Endometrium (tissue), 2 donors: ENCODE measurements around the gene THSD4.

Source experiments
- FAIRE-seq: peaks from 2 replicates; lab custom pipeline; 2012; peaks lifted over from hg19 to GRCh38; lab: Jason Lieb, UNC
- donor health status: control.
- donor health status: control.

The THSD4 gene

DNA sequence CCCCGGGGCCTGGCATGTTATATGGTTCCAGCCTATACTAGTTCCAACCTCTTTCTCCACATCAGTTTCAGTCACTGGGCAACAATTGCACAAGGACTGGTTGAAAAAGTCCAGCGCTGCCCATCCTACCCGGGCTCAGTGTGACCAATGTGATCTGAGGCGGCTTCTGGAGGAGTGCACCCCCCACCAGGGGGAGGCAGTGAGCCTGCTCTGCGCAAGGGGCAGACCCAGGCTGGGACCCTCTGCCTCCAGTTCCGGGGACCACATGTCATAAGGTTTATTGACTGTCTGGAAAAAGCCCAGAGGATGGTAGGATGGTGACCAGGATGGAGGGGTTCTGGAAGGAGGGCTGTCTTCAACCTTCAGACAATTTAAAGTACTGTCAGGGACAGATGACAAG, 669.4 kb downstream of the THSD4 start:
- FAIRE-seq = no peak

DNA sequence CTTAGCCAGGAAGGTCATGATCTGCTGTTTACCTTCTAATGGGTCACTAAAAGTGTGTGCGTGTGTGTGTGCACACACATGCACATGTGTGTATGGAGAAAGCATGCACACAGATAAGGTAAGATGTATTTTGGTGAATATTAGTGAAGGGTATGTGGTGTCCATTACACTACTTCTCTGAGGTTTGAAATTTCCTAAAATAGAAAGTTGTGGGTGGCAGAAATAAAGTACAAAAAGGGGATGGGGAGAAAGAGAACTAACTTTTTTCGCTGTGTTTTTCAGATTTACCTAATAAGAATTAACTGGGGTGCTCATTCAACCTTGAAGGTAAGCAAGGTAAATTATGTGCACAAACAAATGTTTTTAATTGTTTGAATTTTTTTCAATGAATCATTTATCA, 670.7 kb downstream of the THSD4 start:
- FAIRE-seq = no peak

DNA sequence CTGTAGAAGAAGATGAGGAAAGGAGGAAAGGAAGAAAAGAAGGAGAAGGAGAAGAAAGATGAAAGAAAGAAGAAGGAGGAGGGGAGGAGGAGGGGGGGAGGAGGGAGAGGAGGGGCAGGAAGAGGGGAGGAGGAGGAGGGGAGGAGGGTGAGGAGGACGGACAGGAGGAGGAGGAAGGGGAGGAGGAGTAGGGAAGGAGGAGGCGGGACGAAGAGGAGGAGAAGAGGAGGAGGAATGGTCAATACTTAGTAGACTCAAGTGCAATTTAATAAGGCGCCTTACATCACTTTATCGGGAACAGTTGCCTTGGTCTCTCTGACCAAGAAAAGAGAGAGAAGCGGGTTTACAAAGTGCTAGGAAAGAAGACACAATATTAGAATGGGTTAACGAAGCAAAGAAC, 671.4 kb downstream of the THSD4 start:
- no peak for FAIRE-seq

DNA sequence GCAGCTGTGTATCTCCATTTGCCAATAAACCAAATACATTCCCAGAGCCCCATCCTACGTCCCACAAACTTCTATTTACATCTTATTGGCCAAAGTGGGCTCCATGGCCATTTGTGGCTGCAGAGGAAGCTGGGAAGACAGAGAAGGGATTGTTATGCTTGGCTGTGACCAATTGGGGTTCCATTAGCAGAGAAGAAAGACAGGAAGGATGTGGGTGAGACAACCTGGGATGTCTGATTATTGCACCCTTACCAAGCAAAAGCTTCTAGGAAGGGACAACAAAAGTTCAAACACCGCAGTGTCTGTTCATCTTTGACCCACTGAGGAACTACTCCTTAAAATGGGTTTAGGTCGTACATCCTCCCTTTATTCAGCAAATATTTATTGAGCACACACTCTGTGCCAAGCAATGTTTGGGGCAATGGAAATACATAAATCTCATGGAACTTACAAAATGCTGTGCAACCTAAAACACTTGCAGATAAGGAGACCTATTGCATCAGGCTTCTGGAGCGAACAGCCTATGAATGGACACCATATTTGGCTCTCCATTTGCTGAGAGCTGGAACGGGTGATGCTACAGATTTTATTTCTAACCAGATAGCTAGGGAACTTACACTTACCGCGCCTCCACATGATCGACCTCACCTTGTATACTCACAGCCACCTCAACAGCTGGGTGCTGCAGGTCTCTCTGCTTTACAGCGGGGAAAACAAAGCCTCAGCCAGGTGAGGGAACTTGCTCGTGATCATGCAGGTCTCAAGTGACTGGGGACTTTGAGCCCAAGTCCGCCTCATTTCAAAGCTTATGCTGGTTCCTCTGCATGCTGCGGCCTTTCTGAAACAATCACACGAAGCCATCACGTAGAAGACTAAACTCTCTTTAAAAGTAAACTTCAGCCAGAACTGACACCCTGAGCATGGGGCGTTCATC, 673.6 kb downstream of the THSD4 start:
- no peak for FAIRE-seq

DNA sequence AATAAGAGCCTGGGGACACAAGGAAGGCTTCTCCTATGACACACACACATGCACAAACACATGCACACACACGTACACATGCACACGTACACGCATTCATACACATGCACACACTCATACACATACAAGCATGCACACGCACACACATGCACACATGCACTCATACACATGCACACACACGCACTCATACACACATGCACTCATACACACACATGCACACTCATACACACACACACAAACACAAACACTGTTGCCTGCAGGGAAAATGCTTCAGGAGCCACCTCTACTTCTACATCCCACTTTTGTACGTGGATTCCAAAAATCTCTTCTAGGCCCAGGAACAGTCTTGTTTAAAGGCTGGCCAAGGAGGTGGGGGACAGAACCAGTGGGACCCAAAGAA, 674.3 kb downstream of the THSD4 start:
- no peak for FAIRE-seq

DNA sequence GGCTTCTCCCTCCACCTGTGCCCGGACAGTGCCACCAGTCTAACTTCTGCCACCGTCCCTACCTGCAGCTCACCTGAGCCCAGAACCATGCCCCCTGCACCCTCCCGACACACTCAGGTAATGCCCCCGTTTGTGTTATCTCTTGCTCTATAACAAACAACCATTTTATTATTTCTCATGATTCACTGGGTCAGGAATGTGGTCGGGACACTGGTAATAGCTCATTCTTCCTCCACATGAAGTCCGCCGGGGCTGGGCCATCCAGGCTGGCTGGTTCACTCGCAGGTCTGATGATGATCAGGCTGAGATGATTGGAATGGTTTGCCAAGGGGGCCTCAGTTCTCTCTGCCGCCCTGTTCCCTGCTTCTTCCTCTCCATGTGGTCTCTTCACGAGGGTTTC, 674.8 kb downstream of the THSD4 start:
- no peak for FAIRE-seq

DNA sequence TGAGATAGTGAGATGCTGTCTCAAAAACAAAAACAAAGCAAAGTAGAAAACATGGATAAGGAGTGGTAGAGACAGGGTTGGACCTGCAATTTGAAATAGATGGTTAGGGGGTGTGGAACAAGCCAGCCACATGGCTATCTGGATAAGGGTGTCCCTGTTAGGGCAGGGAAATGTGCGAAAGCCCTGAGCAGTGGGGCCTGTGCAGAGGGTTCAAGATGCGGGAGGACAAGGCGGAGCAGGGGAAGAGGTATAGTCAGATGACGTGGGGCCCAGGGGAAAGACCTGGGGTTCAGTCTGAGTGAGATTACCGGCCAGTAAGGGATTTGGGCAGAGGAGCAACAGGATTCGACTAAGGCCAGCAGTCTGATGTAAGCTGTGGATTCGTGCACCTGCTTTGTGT, 676.7 kb downstream of the THSD4 start:
- FAIRE-seq = no peak

DNA sequence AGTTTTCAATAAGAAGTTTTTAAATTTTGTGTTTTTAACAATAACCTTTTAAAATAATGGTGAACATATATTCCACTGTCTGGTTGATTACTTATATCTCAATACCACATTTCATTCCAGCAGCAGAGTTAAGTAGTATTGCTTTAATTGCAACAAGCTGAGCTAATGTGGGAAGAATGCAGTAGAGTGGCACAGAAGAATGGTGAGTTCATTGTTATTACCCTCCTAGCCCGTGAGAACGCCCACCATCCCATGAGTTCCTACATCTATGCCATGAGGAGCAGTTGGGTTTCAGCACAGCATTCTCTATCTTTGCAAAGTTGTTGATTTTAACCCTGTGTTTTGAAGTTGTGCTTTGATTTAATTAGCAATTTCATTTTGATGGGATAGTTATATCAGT, 677.2 kb downstream of the THSD4 start:
- no peak for FAIRE-seq

DNA sequence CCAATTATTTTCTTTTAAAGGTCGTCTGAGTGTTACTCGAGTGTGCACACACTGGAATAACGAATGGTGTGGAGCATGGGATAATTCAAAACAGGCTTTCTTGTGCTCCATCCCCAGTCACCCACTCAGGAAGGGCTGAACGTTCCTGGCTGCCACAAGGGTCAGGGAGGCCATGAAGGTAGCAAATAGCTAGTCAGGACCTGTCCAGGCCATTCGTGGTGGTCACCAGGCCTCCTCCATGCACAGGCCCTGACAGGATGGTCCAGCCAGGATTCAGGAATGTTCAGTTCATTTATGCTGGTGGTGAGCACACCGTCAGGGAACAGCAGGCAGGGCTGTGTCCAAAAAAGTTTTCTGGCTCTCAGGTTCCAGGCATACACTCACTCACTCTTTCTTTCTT, 683.4 kb downstream of the THSD4 start:
- FAIRE-seq = no peak

DNA sequence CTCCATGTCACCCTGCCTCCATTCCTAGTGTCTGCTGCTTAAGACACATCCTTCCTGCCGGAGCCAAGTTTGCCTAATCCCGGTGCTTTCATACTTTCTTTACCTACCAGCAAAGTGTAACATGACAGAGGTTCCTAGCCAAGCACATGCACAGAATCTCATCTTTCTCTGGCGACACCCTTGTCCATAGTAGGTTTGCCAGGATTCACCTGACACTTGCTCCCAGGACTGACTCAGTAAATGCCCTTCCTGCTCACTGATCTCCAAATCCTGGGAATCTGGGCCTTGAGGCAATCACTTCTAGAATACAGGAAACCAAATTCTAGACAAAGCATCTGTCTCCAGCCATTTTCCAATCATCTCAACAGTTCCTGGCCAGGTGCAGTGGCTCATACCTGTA, 684.9 kb downstream of the THSD4 start:
- no peak for FAIRE-seq

DNA sequence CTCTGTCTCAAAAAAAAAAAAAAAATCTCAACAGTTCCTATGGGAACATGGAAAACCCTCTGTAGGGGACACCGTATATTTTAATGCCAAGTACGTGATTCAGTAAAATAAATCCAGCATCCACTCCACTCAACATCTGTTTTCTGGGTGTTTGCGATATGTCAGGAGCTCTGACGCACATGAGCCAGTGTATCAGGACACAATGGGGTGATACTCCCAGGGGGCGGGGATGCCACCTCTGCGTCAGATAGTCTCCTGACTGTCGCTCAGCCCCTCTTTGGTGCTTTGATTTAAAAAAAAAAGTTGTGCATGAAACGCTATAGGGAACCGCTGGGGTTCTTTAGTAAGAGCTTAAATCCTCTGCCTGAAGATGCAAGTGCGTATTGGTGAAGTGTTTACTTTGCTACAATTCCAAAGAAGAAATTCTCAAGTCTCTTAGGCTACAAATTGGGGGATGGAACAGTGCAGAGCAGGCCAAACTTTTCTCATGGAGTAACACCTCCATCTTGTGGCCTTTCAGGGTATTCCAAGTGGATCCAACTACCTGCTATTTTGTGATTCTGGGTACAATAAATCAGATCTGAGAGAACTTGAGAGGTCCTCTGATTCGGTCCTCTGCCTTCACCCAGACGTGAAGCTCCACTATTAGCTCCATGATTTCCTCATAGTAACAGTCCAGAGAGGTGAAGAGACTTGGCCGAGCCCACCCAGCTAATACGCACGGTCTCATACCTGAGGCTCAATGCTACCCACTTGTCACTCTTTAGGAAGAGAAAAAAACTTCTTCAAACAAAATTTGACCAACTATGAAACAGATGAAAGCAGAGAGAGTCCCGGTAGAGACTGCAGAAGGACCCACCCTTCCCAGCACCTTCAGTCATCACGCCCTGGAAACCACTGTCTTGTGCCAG, 685.8 kb downstream of the THSD4 start:
- peak; percentile 90 for FAIRE-seq

DNA sequence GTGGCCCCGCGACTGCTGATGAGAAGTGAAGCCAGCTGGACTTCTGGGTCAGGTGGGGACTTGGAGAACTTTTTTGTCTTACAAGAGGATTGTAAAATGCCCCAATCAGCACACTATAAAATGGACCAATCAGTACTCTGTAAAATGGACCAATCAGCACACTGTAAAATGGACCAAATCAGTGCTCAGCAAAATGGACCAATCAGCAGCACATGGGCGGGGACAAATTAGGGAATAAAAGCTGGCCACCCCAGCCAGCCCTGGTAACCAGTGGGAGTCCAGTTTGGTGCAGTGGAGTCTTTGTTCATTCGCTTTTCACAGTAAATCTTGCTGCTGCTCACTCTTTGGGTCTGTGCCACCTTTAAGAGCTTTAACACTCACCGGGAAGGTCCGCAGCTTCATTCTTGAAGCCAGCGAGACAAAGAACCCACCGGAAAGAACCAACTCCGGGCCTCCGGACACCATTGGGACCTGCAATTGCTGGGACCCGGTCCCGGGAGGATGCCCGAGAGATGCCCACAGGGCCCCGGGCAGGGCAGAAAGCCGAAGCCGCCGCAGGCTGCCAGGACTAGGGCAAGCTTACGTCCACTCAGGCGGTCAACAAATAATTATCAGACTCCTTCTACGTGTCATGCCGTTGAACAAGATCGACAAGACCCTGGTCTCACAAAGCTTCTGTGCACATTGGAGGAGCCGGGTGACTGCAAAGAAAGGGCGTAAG, 686.8 kb downstream of the THSD4 start:
- no peak for FAIRE-seq

DNA sequence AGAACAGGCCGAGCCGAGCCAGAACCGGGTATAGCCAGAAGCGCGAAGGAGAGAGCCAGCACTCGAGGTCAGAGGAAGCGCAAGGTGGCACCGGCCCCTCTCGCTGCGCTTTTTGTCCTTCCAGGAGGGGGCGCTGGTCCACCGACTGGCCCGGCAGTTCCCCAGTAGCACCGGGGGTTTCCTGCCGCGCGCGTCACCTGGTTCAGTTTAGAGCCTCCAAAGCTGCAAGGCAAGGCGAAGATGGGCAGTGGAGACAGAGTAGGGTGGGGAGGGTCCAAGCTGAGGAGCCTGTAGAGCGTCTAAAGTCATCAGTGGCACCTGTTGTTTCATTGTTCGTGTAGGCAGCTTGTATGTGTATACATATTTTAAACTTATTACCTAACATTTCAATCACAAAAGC, 687.5 kb downstream of the THSD4 start:
- FAIRE-seq = no peak

DNA sequence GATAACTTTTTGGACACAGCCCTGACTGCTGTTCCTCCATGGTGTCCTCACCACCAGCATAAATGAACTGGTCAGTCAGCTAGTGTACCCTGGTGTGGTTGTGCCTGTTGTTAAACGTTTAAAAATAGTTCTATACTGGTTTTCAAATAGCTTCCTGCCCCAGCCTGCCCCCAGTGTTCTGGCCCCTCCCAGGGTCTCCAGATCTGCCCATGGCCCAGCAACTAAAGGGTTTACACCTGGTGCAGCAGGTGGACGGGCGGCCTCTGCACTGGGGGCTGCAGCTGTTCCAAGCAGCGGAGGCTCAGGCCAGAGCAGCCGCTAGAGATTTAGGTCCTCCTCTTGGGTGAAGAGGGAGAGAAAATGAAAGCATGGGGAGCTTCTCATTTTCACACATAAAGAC, 689.0 kb downstream of the THSD4 start:
- FAIRE-seq = no peak

DNA sequence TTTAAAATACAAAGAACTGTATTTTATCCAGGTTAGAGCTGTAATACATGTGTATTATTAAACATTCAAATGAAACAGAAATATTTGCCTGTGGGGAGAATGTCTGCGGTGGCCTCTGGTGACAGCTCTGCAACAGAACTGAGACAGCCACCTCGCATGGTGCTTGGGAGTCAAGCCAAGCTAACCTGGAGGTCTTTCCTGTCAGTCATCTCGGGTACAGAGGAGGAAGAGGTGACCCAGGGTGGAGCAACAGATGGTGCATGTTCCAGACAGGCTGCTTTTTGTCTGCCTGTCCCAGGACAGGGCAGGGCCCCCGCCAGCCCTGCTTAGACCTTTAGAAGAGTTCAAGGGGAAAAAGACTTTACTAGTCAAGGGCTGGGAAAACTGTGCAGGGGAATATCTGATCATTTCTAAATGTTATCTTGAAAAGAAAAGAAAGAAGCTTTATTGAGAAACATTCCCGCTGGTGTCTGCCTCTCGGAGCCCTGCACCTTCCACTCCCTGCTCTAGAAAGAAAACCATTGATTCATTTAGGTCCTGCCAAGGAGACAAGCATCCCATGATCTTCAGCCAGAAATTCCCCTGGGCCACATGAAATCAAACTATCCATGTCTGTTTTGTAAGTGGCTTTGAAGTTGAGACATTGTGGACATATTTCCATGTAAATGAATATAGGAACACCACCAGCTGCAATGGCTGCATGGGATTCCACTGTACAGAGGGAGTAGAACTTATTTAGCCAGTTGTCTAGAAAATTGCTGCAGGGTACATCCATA, 689.6 kb downstream of the THSD4 start:
- FAIRE-seq = no peak

DNA sequence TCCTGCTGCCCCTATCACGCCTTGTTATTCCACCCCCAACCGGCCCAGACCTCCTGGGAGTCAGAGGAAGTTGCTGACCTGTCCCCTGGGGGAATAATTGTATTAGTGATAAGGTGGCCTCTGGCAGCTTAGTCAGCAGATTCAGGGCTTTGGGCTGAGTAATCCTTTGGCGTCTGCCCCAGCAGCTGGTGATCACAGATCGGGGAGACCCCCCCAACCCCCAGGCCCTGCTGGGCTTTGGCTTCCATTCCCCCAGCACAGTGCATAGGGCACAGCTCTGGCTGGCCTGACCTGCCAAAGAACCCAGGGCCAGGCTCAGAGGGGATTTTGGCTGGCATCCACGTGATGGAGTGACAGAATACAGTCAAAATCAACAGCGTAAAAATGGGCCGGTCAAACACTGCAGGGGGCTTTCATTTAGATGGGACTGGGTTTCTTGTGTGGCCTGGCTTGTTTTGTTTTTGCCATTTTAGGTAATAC, 691.2 kb downstream of the THSD4 start:
- no peak for FAIRE-seq

DNA sequence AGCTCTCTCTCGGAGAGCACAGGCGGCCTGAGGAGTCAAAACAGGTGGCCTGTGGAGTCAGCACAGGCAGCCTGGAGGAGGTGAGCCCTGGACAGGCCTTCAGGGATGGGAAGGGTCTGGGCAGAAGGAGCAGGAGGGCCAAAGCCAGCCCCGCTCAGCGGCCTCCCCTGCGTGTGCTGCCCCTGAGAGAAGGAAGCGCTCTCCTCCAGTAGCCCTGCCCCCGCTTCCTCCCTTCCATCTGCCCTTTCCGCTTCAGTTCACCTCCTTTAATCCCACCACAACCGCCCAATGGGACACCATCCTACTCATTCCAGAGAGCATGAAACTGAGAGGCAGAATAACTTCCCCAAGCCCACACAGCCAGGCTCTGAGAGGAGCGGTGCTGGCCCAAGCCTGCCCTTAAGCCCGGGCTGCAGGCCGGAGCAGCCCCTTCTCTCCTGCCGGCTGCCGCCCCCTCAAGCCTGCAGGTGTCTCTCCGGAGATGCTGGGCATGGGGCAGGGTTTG, 691.9 kb downstream of the THSD4 start:
- FAIRE-seq = no peak

DNA sequence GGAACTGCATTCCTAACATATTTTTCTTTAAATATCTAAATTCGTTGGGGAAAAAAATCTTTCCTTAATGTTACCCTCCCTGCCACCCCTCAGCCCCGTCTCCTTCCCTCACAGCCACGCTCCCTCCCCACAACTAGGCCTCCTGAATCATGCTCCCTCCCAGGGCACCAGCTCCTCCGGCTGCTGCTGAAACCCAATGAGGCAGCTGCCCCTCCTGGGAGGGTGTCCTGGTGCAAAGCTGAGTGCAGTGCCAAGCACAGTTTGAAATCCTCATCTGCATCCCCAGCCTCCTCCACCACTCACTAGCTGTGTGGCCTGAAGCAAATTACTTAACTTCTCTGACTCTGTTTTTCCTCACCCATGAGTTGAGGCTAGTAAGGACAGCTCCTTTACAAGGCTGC, 692.4 kb downstream of the THSD4 start:
- no peak for FAIRE-seq

DNA sequence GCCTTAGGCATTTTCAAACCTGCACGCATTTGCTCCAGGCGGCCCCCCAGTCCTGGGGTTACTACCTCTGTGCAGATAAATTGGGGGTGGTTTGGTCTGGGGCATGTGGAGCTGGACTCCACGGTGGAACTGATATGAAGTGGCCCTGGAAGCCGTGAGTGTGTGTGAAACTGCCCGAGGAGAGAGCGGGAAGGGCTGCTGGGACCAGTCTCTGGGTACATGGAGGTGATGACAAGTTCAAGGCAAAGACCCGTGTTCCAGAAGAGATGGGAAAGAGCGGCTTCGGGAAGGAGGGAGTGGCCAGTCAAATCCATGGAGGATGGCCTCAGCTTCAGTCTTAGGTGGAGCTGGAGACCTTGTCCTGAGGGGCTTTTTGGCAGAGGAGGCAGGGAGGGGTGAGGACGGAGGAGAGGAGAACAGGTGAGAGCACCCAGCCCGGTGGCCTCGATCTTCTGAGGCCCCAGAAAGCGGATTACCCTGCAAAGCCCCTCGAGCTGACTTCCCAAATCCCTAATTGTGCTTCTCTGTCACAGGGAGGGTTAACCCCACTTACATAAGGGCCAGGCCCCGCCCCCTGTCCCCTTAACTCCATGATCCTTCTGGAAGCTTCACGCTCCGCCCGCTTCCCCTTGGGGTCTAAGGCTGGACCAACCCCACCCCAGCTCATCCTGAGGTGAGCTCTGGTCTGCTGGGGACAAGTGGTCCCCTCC, 693.2 kb downstream of the THSD4 start:
- FAIRE-seq = no peak

DNA sequence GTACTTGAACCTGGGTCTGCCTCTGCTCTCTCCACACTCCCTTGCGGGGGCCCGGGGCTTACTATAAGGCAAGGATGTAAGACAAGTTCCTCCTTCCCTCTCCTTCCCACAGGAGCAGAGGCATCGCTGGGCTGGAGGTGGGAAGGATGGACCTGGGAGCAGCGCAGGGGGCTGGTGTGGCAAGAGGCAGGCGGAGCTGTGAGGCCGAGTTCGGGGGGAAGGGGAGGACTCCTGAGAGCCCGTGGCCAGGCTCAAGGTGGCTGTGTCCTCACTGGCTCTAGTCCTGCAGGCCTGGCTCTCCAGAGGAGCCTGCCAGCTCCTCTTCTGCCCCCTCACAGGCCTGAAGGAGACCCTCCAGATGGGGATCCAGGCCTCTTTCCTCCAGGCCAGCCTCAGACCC, 694.1 kb downstream of the THSD4 start:
- FAIRE-seq = no peak
